ENCODE measurements around the gene PRKCE. TPM values are rescaled to one million over a fixed set of nuclear protein-coding genes. Genes with fewer than 3 reads are reported as not detected.
"Not testable (repeated sequence)": the region's sequence is repeated elsewhere in the genome, so short reads cannot be mapped to it uniquely, and the experiment has no call there.

Gene PRKCE
- total RNA-seq, 2 experiments from 2014 or later = 7.0 to 7.3 TPM

DNA sequence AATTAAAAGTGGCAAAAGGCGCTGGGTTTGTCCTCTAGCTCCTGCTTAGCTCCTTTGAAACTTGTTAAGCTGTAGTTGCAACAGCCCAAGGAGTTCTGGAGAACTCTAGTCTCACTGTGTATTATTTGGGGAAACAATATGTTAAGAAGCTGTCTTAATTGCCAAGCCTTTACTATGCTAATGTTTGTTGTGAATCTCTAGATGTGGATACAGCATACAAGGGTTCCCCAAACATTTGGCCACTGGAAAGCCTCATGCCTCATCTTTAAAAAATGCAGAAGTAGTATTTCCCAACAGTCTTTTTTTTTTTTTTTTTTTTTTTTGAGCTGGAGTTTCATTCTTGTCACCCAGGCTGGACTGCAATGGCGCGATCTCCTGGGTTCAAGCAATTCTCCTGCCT lies 236.7 kb downstream of the PRKCE start:
- ChIA-PET POLR2A (no interaction called here), CTCF (no interaction called here)

GRCh38 chr2:45888641-45889040 lies 237.2 kb downstream of the PRKCE start:
- POLR2A ChIA-PET = no interaction called here
- CTCF ChIA-PET = no interaction called here

GRCh38 chr2:45889053-45889452 lies 237.6 kb downstream of the PRKCE start:
- POLR2A ChIA-PET = no interaction called here
- CTCF ChIA-PET = no interaction called here

DNA sequence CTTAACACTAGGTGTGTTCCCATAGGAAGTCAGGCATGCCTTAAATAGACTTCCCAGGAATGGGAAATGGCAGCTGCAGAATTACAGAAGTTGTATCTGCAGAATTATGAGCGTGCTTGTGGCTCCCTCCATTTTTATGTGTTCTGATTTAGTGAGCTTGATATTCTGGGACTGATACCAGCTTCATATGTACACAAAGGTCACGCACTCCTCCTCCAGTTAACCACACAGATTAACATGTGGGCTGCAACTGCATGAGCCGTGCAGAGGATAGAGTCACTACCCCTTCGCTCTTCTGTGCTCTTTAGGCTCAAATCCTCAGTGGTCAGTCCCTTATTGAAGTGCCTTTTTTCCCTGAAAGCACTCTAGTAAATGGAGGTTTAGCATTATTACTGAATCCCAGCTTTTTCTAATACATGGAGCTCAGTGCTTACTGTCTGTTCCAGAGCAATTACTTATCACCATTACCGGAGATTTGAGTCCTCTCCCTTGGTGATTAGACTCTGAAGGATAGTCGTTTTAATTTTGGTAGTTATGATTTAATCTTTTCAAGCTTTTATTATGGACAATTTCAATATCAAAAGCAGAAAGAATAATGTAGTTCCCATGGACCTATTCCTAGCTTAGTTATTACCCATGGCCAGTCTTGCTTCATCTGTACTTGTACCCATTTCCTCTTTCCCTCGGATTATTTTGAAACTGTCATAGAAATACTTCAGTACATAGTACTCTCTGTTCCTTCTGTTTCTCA lies 238.3 kb downstream of the PRKCE start:
- CTCF ChIA-PET = no interaction called here
- POLR2A ChIA-PET = no interaction called here

- POLR2A ChIA-PET, CTCF ChIA-PET: not testable (repeated sequence)
Measured at GRCh38 chr2:45890371-45890646, 238.8 kb downstream of the PRKCE start.

DNA sequence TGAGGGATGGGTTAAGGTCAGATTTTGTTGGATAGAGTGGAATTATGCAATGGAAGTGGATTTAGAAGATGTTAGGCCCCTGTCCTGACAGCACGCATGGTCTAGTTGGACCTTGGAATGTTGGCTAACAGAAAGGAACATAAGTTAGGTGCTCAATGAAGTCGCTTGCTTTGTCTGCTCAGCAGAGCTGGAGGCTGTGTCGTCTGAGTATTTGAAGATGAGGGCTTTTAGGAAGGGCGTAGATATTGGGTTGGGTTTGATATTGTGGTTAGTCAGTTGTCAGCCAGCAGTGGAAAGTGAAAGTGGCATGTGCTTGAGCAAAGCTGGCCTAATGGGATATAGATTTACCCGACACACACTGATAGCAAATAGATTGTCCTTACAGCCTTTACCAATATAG lies 239.3 kb downstream of the PRKCE start:
- POLR2A ChIA-PET = no interaction called here
- CTCF ChIA-PET = no interaction called here

DNA sequence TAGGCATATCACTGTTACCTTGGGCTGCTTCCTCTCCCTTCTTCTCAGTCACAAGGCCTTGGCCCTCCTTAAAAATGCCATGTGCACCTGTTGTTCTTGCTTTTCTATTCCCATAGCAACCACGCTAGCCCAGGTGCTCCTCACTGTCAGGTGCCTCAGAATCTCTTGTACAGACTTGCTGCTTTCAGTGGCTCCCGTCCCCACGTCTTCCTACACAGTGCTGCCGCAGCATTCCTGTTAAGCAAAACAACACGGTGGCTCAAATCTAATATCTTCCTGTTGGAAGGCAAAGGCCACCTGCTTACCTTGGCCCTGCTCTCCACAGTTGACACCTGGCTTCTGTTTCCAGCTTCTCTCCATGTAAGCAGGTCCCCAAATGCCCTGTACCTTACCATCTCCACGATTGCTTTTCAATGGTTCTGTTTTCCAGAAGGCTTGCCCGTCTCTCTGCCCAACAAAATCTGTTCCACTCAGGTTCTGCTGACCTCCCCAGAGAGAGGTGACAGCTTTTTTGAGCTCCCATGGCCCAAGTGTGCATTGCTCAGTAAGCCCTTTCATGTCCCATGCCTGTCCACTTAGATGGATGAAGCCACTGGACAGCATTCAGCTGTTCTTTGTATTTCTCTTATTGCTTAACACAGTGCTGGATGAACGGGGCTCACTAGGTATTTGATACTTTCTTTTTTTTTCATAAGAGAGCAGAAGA lies 240.4 kb downstream of the PRKCE start:
- CTCF ChIA-PET = no interaction called here
- POLR2A ChIA-PET = no interaction called here

- ChIA-PET POLR2A (no interaction called here), CTCF (no interaction called here)
Measured at GRCh38 chr2:45892425-45892745, 240.9 kb downstream of the PRKCE start.

- ChIA-PET CTCF (no interaction called here), POLR2A (no interaction called here)
Measured at GRCh38 chr2:45892757-45893156, 241.3 kb downstream of the PRKCE start.

GRCh38 chr2:45894211-45894610 lies 242.7 kb downstream of the PRKCE start:
- ChIA-PET POLR2A (no interaction called here), CTCF (no interaction called here)

GRCh38 chr2:45895241-45895861 lies 243.9 kb downstream of the PRKCE start:
- ChIA-PET POLR2A (no interaction called here), CTCF (no interaction called here)

GRCh38 chr2:45896311-45896710 lies 244.8 kb downstream of the PRKCE start:
- CTCF ChIA-PET = no interaction called here

GRCh38 chr2:45897842-45898241 lies 246.4 kb downstream of the PRKCE start:
- ChIA-PET POLR2A (no interaction called here), CTCF (no interaction called here)

More at GRCh38 chr2:45896311-45896710, 244.8 kb downstream of the PRKCE start:
- POLR2A ChIA-PET = no interaction called here

- CTCF ChIA-PET = no interaction called here
- POLR2A ChIA-PET = no interaction called here
Measured at GRCh38 chr2:45898819-45899218, 247.3 kb downstream of the PRKCE start.

GRCh38 chr2:45899926-45900325 lies 248.5 kb downstream of the PRKCE start:
- ChIA-PET CTCF (no interaction called here), POLR2A (no interaction called here)

DNA sequence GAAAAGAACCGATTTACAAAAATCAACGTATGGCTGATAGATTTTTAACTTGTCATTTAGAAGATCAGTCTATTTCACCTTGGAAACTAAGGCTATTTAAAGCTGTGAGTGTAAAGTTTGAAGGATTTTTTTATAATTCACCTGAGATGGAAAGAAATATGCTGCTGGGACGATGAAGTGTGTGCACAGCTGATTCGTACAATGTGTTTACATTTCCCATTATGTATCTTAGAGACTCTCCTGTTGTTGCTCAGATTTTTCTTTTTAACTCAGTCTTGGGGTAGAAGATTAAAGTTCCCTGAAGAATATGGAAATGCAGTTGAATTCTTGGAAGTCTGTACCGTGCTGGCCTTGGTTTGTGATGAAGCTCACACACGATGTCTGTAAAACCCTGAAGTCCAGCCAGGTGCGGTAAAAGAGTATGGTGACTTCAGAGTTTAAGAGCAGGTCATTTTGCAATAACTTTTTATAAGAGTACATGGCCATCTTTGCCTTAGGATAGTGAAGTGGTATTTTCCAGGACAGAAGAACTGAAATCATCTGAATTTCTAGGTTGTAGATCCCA lies 250.1 kb downstream of the PRKCE start:
- ChIA-PET POLR2A (no interaction called here), CTCF (no interaction called here)

GRCh38 chr2:45902380-45902779 lies 250.9 kb downstream of the PRKCE start:
- CTCF ChIA-PET = no interaction called here
- POLR2A ChIA-PET = interaction anchor here (0.6 kb wide), 1 partner anchor 59 kb away, joined by 4 read pairs; no protein-coding TSS in a partner anchor

DNA sequence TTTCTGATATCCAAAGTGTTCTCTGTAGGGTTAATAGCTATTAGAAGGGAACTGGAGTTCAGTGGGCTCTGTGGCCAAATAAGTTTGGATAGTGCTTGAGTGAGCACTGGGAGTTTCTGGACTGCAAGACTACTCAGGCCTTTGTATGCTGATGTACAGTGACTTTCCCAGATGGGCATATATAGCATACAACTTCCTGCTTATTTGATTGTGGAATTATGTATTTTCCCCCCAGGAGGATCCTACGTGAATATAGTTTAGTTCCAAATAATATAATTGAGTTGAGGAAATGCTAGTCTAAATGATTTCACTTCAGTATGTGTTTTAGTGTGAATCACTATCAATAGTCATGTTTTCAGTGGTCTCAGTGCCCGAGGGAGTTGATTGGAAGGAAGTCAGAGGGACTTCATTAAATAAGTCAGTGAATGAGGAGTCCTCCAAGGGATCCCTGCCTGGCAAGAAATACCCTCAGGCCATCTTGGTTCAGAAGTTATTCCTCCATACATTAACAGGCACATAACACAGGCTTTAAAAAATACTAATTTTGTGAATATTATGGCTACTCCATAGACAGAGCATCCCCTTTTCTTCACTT lies 251.4 kb downstream of the PRKCE start:
- ChIA-PET POLR2A (interaction anchor here (0.6 kb wide), 1 partner anchor 59 kb away, joined by 4 read pairs; no protein-coding TSS in a partner anchor), CTCF (no interaction called here)

DNA sequence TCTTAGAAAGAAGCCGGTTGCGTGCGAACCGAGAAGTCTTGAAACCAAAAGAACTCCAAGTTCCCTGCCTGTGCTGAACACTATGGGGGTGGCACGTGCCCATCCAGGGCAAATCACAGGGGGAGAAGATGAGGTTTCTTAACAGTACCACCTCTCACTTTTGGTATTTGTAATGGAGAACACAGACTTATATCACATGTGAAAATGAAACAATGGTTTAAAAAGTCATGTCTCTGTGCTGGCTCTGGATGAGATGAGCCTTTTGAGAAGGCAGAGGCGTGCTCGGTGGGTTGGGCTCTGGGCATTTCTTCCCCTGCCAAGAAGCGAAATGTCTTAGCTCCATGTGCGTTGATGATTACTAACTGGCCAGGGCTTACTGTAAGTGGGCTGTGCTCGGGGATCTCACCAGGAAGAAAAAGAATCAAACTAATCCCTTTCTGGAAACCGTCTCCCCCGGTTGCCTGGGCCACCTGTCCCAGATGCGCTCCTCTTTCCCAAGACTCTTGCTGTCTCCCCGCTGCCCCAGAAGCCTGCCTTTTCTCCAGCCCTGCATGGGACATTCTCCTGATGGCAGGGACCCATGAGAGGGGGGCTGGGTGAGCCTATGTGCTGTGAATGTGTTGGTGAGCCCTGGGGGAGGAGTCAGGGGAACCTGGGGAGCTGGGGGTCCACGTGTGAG lies 252.9 kb downstream of the PRKCE start:
- ChIA-PET POLR2A (no interaction called here), CTCF (no interaction called here)

DNA sequence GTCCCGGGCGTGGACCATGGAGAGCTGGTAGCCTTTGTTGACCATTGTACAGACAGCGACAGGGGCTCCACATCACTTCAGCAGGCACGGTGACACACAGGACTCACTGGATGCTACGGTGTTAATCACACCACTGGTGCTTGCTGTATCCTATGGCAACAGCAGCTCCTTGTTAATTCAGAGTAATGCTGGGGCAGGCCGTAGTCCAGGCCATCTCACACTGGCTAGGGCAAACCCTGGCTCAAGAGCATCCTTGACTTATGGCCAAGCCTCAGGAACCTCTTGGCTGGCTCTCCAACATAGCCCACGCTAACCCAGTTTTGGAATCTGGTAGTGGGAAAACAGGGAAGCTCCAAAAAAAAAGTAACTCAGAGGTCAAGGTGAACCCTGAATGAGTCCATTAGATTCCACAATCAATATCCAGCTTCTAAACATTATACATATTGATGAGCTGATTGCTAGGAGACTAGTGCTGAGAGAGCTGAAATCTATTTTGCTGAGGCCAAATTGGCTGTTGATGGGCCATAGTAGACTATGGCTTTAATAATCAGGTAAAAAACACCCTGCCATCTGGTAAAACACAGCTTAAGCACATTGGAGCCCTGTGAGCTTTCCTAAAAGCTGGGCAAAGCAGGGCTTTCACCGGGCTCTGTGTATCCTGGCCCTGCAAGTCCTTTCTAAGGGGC lies 253.6 kb downstream of the PRKCE start:
- CTCF ChIA-PET = no interaction called here
- POLR2A ChIA-PET = no interaction called here
